K562 (cell line): ENCODE data around the gene NUDT1. TPM values are rescaled to one million over a fixed set of nuclear protein-coding genes. Genes with fewer than 3 reads are reported as not detected.
A peak's percentile ranks its signal among the peaks of the same experiment; 100 is the strongest.

Experiments used
- ATAC-seq: fragments of 200-7000 bp; cut with Tn5 transposase; 3 replicates; pipeline ENCODE4 v1.9.1; 2020; ENCODE audit warnings: moderate library complexity
- BruUV-seq: library from RNA; stranded (reverse); fragments of 400-500 nt; replicated peaks from 2 replicates; lab custom pipeline; 2021; lab: Mats Ljungman, UMichigan
- CTCF ChIA-PET: fragments of 300-600 bp; formaldehyde crosslinking; extraction: SDS; loops from one replicate; lab custom pipeline; 2021; ENCODE audit warnings: low intra/inter-chr PET ratio; lab: Yijun Ruan, JAX
- POLR2A ChIA-PET: fragments of 300-600, 350-650 bp; sonication (Branson Sonifier 250); formaldehyde crosslinking; extraction: SDS; loops from one replicate; lab custom pipeline; 2021; ENCODE audit warnings: antibody characterized with exemption, inconsistent platforms; lab: Yijun Ruan, JAX
- DNase-seq, 4 experiments: peaks; one replicate each; pipeline versions ENCODE4 v3.0.0 to v3.0.0-alpha.2; 2011 to 2018; ENCODE audit warnings: low spot score in 3 of 4, mixed read lengths in 3 of 4; ENCODE audit errors: extremely low read depth in 1 of 4
- FAIRE-seq: peaks from 2 replicates; lab custom pipeline; 2011; peaks lifted over from hg19 to GRCh38; lab: Jason Lieb, UNC
- H2AFZ ChIP-seq: 2 replicates; pipeline ENCODE4 v1.6.0; 2011; ENCODE audit warnings: low read depth, low read length, control low read depth, inconsistent platforms
- H3K27ac ChIP-seq: fragments of 200-600 bp; 3 replicates; pipeline ENCODE4 v1.8.0; 2011; ENCODE audit warnings: low read depth, mild to moderate bottlenecking, control low read depth, inconsistent platforms, low read length, moderate library complexity, mixed read lengths; ENCODE audit errors: extremely low read depth
- H3K27me3 ChIP-seq, 2 experiments: fragments of 300-600 bp in 1 of 2; 2 replicates in 1 of 2; 3 replicates in 1 of 2; pipeline versions ENCODE4 v1.6.0 to v1.8.0; 2011; ENCODE audit warnings: inconsistent platforms in 2 of 2, low read length in 2 of 2, mild to moderate bottlenecking in 1 of 2, mixed read lengths in 1 of 2, moderate library complexity in 1 of 2; ENCODE audit not compliant: control insufficient read depth in 2 of 2, insufficient read depth in 2 of 2
- H3K36me3 ChIP-seq: fragments of 300-600 bp; 3 replicates; pipeline ENCODE4 v1.8.0; 2011; ENCODE audit warnings: mild to moderate bottlenecking, low read length, inconsistent platforms; ENCODE audit not compliant: control insufficient read depth, insufficient read depth
- H3K4me1 ChIP-seq, 2 experiments: fragments of 200-600 bp in 1 of 2; replicated peaks in 1 of 2; 2 replicates in 1 of 2; 3 replicates in 1 of 2; pipeline versions ENCODE4 v1.5.1 to v1.8.0; 2011; ENCODE audit warnings: inconsistent platforms in 2 of 2, low read length in 2 of 2, mild to moderate bottlenecking in 1 of 2, mixed read lengths in 1 of 2, moderate library complexity in 1 of 2; ENCODE audit not compliant: control insufficient read depth in 2 of 2, insufficient read depth in 2 of 2
- H3K4me2 ChIP-seq: 2 replicates; pipeline ENCODE4 v1.6.1; 2011; ENCODE audit warnings: low read length, control low read depth, inconsistent platforms, mixed read lengths; ENCODE audit not compliant: insufficient read depth
- H3K4me3 ChIP-seq: fragments of 200-600 bp; sonication (generic), shearing (Covaris generic); 2 replicates; pipeline ENCODE4 v1.5.1; 2016; ENCODE audit warnings: control low read depth, inconsistent platforms
- H3K79me2 ChIP-seq: fragments of 200-600 bp; 3 replicates; pipeline ENCODE4 v1.8.0; 2011; ENCODE audit warnings: low read length, inconsistent platforms; ENCODE audit not compliant: control insufficient read depth, insufficient read depth
- H3K9ac ChIP-seq, 2 experiments: 2 replicates each; pipeline versions ENCODE4 v1.6.0 to v1.6.1; 2011; ENCODE audit warnings: low read depth in 2 of 2, low read length in 2 of 2, control low read depth in 1 of 2, inconsistent platforms in 1 of 2, mild to moderate bottlenecking in 1 of 2, mixed read lengths in 1 of 2; ENCODE audit not compliant: insufficient read depth in 1 of 2
- H3K9me1 ChIP-seq: one replicate; pipeline ENCODE4 v1.6.0; 2011; ENCODE audit warnings: inconsistent platforms, mild to moderate bottlenecking, low read length, moderate library complexity; ENCODE audit not compliant: control insufficient read depth, insufficient read depth
- H3K9me3 ChIP-seq: replicated peaks from 2 replicates; pipeline ENCODE4 v1.5.1; 2011; ENCODE audit warnings: low read depth, low read length, inconsistent platforms; ENCODE audit not compliant: control insufficient read depth, insufficient read depth
- H4K20me1 ChIP-seq: replicated peaks from 2 replicates; pipeline ENCODE4 v1.6.1; 2011; ENCODE audit warnings: low read length, inconsistent platforms, mixed read lengths; ENCODE audit not compliant: control insufficient read depth, insufficient read depth
- GTF2B ChIP-seq: IDR thresholded peaks from 2 replicates; pipeline ENCODE4 v1.6.1; 2011; ENCODE audit not compliant: insufficient read length; ENCODE audit errors: extremely low read depth
- TCF3 ChIP-seq: sonication (generic); formaldehyde crosslinking; IDR thresholded peaks from 2 replicates; pipeline ENCODE4 v1.4.0; 2020; ENCODE audit warnings: mild to moderate bottlenecking, missing genetic modification reagents
- ZMIZ1 ChIP-seq, 2 experiments: fragments of 150-350 bp in 1 of 2; IDR thresholded peaks; 2 replicates each; pipeline ENCODE4 v1.6.1; 2012 to 2016; ENCODE audit warnings: low read depth in 2 of 2, low read length in 2 of 2, mild to moderate bottlenecking in 1 of 2, moderate library complexity in 1 of 2
- WGBS: fragments of 100-300 bp; shearing (Covaris generic); methylation state at CpG from one replicate; pipeline ENCODE4 v1.1.6; 2016; ENCODE audit warnings: low coverage, mixed read lengths; ENCODE audit not compliant: insufficient coverage; ENCODE audit errors: missing lambda C conversion rate; 5-methylcytosine and 5-hydroxymethylcytosine counted together
- in situ Hi-C: fragments of 300-500 bp; cut with MboI; formaldehyde crosslinking; loops from 4 replicates; pipeline ENCODE4 v1.15.0; 2018; ENCODE audit warnings: inconsistent platforms, mixed read lengths
- intact Hi-C: fragments of 100-400 bp; cut with micrococcal nuclease; formaldehyde crosslinking; loops from 2 replicates; pipeline ENCODE4 v1.14.2; 2022
- polyA plus RNA-seq, 8 experiments: library from polyadenylated mRNA; depleted of rRNA in 4 of 8; stranded (reverse) in 5 of 8; unstranded in 3 of 8; fragments of >200 nt; fragmentation: Nextera tagmentation in 2 of 8; fragmentation: Illumina TruSeq in 1 of 8; extraction: Ambion mirVana in 2 of 8; extraction: Trizol in 1 of 8; gene quantifications; 2 replicates each; pipeline versions ENCODE4 v1.2.1 to v1.2.3, GENCODE V29; 2011 to 2014; ENCODE audit warnings: inconsistent platforms in 1 of 8, missing spikeins in 1 of 8
- total RNA-seq, 7 experiments: library from RNA; depleted of rRNA in 6 of 7; stranded (reverse); fragments of >200 nt in 6 of 7; fragmentation: Illumina TruSeq in 2 of 7; extraction: Trizol in 2 of 7; gene quantifications; 2 replicates each; pipeline versions ENCODE4 v1.2.1 to v1.2.3, GENCODE V29; 2011 to 2021; ENCODE audit warnings: low replicate concordance in 1 of 7
- TF ChIP-seq, protein P1 (sequence below): fragments of 200-600 bp; sonication (generic); IDR thresholded peaks from one replicate; pipeline ENCODE4 v1.6.1; 2012; ENCODE audit warnings: mild to moderate bottlenecking, low read depth, low read length, inconsistent platforms

The NUDT1 gene
- total and polyA plus RNA-seq, 9 of the 15 experiments (the other 6 are each of a cell fraction or from before 2014, with no cell fraction given), result 5.3 to 73.3 (median 29.6) TPM

- FAIRE-seq, result peak; percentile 48
- TF ChIP-seq, protein P1, sequence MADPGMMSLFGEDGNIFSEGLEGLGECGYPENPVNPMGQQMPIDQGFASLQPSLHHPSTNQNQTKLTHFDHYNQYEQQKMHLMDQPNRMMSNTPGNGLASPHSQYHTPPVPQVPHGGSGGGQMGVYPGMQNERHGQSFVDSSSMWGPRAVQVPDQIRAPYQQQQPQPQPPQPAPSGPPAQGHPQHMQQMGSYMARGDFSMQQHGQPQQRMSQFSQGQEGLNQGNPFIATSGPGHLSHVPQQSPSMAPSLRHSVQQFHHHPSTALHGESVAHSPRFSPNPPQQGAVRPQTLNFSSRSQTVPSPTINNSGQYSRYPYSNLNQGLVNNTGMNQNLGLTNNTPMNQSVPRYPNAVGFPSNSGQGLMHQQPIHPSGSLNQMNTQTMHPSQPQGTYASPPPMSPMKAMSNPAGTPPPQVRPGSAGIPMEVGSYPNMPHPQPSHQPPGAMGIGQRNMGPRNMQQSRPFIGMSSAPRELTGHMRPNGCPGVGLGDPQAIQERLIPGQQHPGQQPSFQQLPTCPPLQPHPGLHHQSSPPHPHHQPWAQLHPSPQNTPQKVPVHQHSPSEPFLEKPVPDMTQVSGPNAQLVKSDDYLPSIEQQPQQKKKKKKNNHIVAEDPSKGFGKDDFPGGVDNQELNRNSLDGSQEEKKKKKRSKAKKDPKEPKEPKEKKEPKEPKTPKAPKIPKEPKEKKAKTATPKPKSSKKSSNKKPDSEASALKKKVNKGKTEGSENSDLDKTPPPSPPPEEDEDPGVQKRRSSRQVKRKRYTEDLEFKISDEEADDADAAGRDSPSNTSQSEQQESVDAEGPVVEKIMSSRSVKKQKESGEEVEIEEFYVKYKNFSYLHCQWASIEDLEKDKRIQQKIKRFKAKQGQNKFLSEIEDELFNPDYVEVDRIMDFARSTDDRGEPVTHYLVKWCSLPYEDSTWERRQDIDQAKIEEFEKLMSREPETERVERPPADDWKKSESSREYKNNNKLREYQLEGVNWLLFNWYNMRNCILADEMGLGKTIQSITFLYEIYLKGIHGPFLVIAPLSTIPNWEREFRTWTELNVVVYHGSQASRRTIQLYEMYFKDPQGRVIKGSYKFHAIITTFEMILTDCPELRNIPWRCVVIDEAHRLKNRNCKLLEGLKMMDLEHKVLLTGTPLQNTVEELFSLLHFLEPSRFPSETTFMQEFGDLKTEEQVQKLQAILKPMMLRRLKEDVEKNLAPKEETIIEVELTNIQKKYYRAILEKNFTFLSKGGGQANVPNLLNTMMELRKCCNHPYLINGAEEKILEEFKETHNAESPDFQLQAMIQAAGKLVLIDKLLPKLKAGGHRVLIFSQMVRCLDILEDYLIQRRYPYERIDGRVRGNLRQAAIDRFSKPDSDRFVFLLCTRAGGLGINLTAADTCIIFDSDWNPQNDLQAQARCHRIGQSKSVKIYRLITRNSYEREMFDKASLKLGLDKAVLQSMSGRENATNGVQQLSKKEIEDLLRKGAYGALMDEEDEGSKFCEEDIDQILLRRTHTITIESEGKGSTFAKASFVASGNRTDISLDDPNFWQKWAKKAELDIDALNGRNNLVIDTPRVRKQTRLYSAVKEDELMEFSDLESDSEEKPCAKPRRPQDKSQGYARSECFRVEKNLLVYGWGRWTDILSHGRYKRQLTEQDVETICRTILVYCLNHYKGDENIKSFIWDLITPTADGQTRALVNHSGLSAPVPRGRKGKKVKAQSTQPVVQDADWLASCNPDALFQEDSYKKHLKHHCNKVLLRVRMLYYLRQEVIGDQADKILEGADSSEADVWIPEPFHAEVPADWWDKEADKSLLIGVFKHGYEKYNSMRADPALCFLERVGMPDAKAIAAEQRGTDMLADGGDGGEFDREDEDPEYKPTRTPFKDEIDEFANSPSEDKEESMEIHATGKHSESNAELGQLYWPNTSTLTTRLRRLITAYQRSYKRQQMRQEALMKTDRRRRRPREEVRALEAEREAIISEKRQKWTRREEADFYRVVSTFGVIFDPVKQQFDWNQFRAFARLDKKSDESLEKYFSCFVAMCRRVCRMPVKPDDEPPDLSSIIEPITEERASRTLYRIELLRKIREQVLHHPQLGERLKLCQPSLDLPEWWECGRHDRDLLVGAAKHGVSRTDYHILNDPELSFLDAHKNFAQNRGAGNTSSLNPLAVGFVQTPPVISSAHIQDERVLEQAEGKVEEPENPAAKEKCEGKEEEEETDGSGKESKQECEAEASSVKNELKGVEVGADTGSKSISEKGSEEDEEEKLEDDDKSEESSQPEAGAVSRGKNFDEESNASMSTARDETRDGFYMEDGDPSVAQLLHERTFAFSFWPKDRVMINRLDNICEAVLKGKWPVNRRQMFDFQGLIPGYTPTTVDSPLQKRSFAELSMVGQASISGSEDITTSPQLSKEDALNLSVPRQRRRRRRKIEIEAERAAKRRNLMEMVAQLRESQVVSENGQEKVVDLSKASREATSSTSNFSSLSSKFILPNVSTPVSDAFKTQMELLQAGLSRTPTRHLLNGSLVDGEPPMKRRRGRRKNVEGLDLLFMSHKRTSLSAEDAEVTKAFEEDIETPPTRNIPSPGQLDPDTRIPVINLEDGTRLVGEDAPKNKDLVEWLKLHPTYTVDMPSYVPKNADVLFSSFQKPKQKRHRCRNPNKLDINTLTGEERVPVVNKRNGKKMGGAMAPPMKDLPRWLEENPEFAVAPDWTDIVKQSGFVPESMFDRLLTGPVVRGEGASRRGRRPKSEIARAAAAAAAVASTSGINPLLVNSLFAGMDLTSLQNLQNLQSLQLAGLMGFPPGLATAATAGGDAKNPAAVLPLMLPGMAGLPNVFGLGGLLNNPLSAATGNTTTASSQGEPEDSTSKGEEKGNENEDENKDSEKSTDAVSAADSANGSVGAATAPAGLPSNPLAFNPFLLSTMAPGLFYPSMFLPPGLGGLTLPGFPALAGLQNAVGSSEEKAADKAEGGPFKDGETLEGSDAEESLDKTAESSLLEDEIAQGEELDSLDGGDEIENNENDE, result no peak
- TF ChIP-seq ZMIZ1 (IDR thresholded peaks at IDR 0.05; ENCODE audit: low read depth in 2 of 2, low read length in 2 of 2) (0 out of 4 replicates have a peak, but pooled peaks of 1 of the 2 experiments have one; percentile 2), TCF3 (CRISPR knock-in tag) (no peak), GTF2B (no peak)
Measured at GRCh38 chr7:2281541-2281940, 39.5 kb downstream of the NUDT1 start.

More at GRCh38 chr7:2281541-2281940, 39.5 kb downstream of the NUDT1 start:
- H4K20me1 ChIP-seq, result peaks cover 21% of the 10 kb centered on the region; the same call in 1 of the 2 replicates
- POLR2A ChIA-PET, result interaction anchor here (1.5 kb wide), 1 partner anchor 11 kb away, joined by 4 read pairs; no protein-coding TSS in a partner anchor
- no peaks in the 10 kb centered on the region for H3K9me1 ChIP-seq
- in situ Hi-C loops (no loop called here), intact Hi-C loops (no loop called here)
- 0 out of 2 replicates have a peak overlapping the region, but pooled peaks have one; percentile 48 for H3K4me2 ChIP-seq
- no TSS peak for BruUV-seq
- no peaks in the 10 kb centered on the region for H3K9me3 ChIP-seq
- H3K9ac ChIP-seq, result peak overlapping the region; percentile 10 to 77; a peak in 2 of 4 replicates
- DNase-seq, result peak in 3 of 4 experiments; percentile 19 to 76 (median 69)
- peaks cover 13 to 29% of the 10 kb centered on the region in 2 experiments for H3K4me1 ChIP-seq
- ATAC-seq, result peak; percentile 24
- H3K27me3 ChIP-seq, result no peaks in the 10 kb centered on the region
- no peak overlapping the region for H3K4me3 ChIP-seq
- H3K36me3 ChIP-seq, result peaks cover 18% of the 10 kb centered on the region; the same call in 1 of the 3 replicates
- peaks cover 21% of the 10 kb centered on the region for H3K79me2 ChIP-seq
- 41% methylated on average over 8 of the region's 9 CpGs for WGBS
- no peak overlapping the region for H3K27ac ChIP-seq
- no peak overlapping the region for H2AFZ ChIP-seq
- CTCF ChIA-PET, result no interaction called here
